CD8-positive, alpha-beta memory T cell (primary cell): ENCODE results near the gene DUSP10. TPM values are rescaled to one million over a fixed set of nuclear protein-coding genes. Genes with fewer than 3 reads are reported as not detected.

Experiments
- CTCF ChIA-PET: fragments of 350-600 bp; sonication (Branson Sonifier 250); formaldehyde crosslinking; loops from one replicate; lab custom pipeline; 2021; ENCODE audit warnings: antibody characterized with exemption; lab: Charles Lee
- POLR2A ChIA-PET: fragments of 350-600 bp; sonication (Branson Sonifier 250); formaldehyde crosslinking; loops from one replicate; lab custom pipeline; 2021; ENCODE audit warnings: antibody characterized with exemption; lab: Charles Lee
- DNase-seq, 5 donors: peaks; one replicate each; pipeline versions ENCODE4 v3.0.0 to v3.0.0-alpha.2; 2020 to 2022; ENCODE audit warnings: mixed read lengths in 1 of 5
- H3K27ac ChIP-seq: one replicate; pipeline ENCODE4 v1.7.0; 2013; ENCODE audit warnings: low read depth, mild to moderate bottlenecking, low read length, moderate library complexity
- H3K27me3 ChIP-seq: 2 replicates; pipeline ENCODE4 v1.7.0; 2013; ENCODE audit warnings: low read length, mild to moderate bottlenecking; ENCODE audit not compliant: insufficient read depth, poor library complexity, severe bottlenecking
- H3K36me3 ChIP-seq: 2 replicates; pipeline ENCODE4 v1.7.0; 2013; ENCODE audit warnings: mild to moderate bottlenecking, low read length, moderate library complexity; ENCODE audit not compliant: insufficient read depth
- H3K4me1 ChIP-seq: 2 replicates; pipeline ENCODE4 v1.7.0; 2013; ENCODE audit warnings: mild to moderate bottlenecking, low read length, moderate library complexity; ENCODE audit not compliant: insufficient read depth
- H3K4me3 ChIP-seq: 2 replicates; pipeline ENCODE4 v1.7.0; 2013; ENCODE audit warnings: mild to moderate bottlenecking, low read length
- H3K9me3 ChIP-seq: 2 replicates; pipeline ENCODE4 v1.7.0; 2013; ENCODE audit warnings: mild to moderate bottlenecking, low read length
- H3K27ac Mint-ChIP-seq, 8 donors: one replicate each; pipeline ENCODE4 v1.8.0; 2020 to 2021; ENCODE audit warnings: mixed read lengths in 8 of 8, mild to moderate bottlenecking in 6 of 8, inconsistent platforms in 3 of 8, moderate library complexity in 3 of 8
- H3K27me3 Mint-ChIP-seq, 2 donors: one replicate each; pipeline ENCODE4 v1.8.0; 2020 to 2021; ENCODE audit warnings: mixed read lengths in 2 of 2, mild to moderate bottlenecking in 1 of 2, moderate library complexity in 1 of 2
- H3K36me3 Mint-ChIP-seq, 3 donors: one replicate each; pipeline ENCODE4 v1.8.0; 2020 to 2021; ENCODE audit warnings: mixed read lengths in 3 of 3, inconsistent platforms in 1 of 3, mild to moderate bottlenecking in 1 of 3
- H3K4me1 Mint-ChIP-seq, 3 donors: one replicate each; pipeline ENCODE4 v1.8.0; 2020 to 2021; ENCODE audit warnings: mixed read lengths in 3 of 3, inconsistent platforms in 1 of 3, mild to moderate bottlenecking in 1 of 3
- H3K4me3 Mint-ChIP-seq, 7 donors: one replicate each; pipeline ENCODE4 v1.8.0; 2020 to 2021; ENCODE audit warnings: mixed read lengths in 7 of 7, mild to moderate bottlenecking in 6 of 7, moderate library complexity in 4 of 7, inconsistent platforms in 2 of 7
- H3K9me3 Mint-ChIP-seq, 5 donors: one replicate each; pipeline ENCODE4 v1.8.0; 2020 to 2022; ENCODE audit warnings: mixed read lengths in 5 of 5, mild to moderate bottlenecking in 3 of 5, moderate library complexity in 2 of 5, inconsistent platforms in 1 of 5
- polyA plus RNA-seq: library from polyadenylated mRNA; unstranded; fragments of 300-500 nt; fragmentation: Illumina TruSeq; gene quantifications from one replicate; pipeline ENCODE4 v1.2.3, GENCODE V29; 2021
- total RNA-seq, 2 experiments: library from RNA; stranded (reverse); gene quantifications; one replicate each; pipeline ENCODE4 v1.2.3, GENCODE V29; 2021

Gene DUSP10
- total and polyA plus RNA-seq, 3 experiments from 2014 or later = 8.0 to 25.4 (median 23.7) TPM

GRCh38 chr1:221695301-221695700, 46.6 kb downstream of the DUSP10 start:
- Mint-ChIP-seq H3K9me3 (peaks cover 0 to 3% (median 0%) of the 10 kb centered on the region in 5 donors), H3K4me1 (peaks cover 12 to 20% (median 13%) of the 10 kb centered on the region in 3 donors), H3K27ac (no peak overlapping the region), H3K27me3 (no peaks in the 10 kb centered on the region), H3K36me3 (peaks cover 0 to 8% (median 0%) of the 10 kb centered on the region in 3 donors), H3K4me3 (no peak overlapping the region)
- POLR2A ChIA-PET = no interaction called here
- CTCF ChIA-PET = no interaction called here
- H3K4me1 ChIP-seq = peaks cover 4% of the 10 kb centered on the region
- no peak overlapping the region for H3K4me3 ChIP-seq
- H3K27ac ChIP-seq = no peak overlapping the region
- DNase-seq = no peak
- H3K27me3 ChIP-seq = no peaks in the 10 kb centered on the region
- no peaks in the 10 kb centered on the region for H3K9me3 ChIP-seq
- no peaks in the 10 kb centered on the region for H3K36me3 ChIP-seq

- H3K4me3 Mint-ChIP-seq = no peak overlapping the region
- POLR2A ChIA-PET = no interaction called here
- no peak overlapping the region for H3K27ac Mint-ChIP-seq
- Histone ChIP-seq H3K9me3 (no peaks in the 10 kb centered on the region), H3K27me3 (no peaks in the 10 kb centered on the region), H3K27ac (no peak overlapping the region), H3K4me3 (no peak overlapping the region), H3K4me1 (peaks cover 4% of the 10 kb centered on the region), H3K36me3 (no peaks in the 10 kb centered on the region)
- no peak for DNase-seq
- H3K4me1 Mint-ChIP-seq = peaks cover 10 to 19% (median 14%) of the 10 kb centered on the region in 3 donors
- H3K27me3 Mint-ChIP-seq = no peaks in the 10 kb centered on the region
- peaks cover 0 to 8% (median 0%) of the 10 kb centered on the region in 3 donors for H3K36me3 Mint-ChIP-seq
- peaks cover 0 to 3% (median 0%) of the 10 kb centered on the region in 5 donors for H3K9me3 Mint-ChIP-seq
- CTCF ChIA-PET = no interaction called here
These were observed 47.8 kb downstream of the DUSP10 start for GRCh38 chr1:221694109-221694508.

- H3K36me3 Mint-ChIP-seq = peaks cover 0 to 8% (median 0%) of the 10 kb centered on the region in 3 donors
- H3K27ac Mint-ChIP-seq = no peak overlapping the region
- no peaks in the 10 kb centered on the region for H3K9me3 ChIP-seq
- POLR2A ChIA-PET = no interaction called here
- DNase-seq = no peak
- no peaks in the 10 kb centered on the region for H3K4me1 ChIP-seq
- H3K4me3 ChIP-seq = no peak overlapping the region
- H3K27me3 Mint-ChIP-seq = no peaks in the 10 kb centered on the region
- H3K4me1 Mint-ChIP-seq = peaks cover 10 to 19% (median 14%) of the 10 kb centered on the region in 3 donors
- no peak overlapping the region for H3K4me3 Mint-ChIP-seq
- H3K27ac ChIP-seq = no peak overlapping the region
- H3K9me3 Mint-ChIP-seq = peaks cover 0 to 3% (median 0%) of the 10 kb centered on the region in 5 donors
- no peaks in the 10 kb centered on the region for H3K36me3 ChIP-seq
- CTCF ChIA-PET = no interaction called here
- H3K27me3 ChIP-seq = no peaks in the 10 kb centered on the region
These were observed 48.8 kb downstream of the DUSP10 start for GRCh38 chr1:221693087-221693486.

- no peak overlapping the region for H3K27ac ChIP-seq
- no peaks in the 10 kb centered on the region for H3K27me3 Mint-ChIP-seq
- peaks cover 9 to 15% (median 14%) of the 10 kb centered on the region in 3 donors for H3K4me1 Mint-ChIP-seq
- ChIA-PET POLR2A (no interaction called here), CTCF (no interaction called here)
- no peak overlapping the region for H3K4me3 ChIP-seq
- H3K4me3 Mint-ChIP-seq = no peak overlapping the region
- H3K9me3 Mint-ChIP-seq = peaks cover 0 to 3% (median 0%) of the 10 kb centered on the region in 5 donors
- H3K36me3 Mint-ChIP-seq = peaks cover 0 to 8% (median 0%) of the 10 kb centered on the region in 3 donors
- no peaks in the 10 kb centered on the region for H3K27me3 ChIP-seq
- DNase-seq = no peak
- H3K9me3 ChIP-seq = no peaks in the 10 kb centered on the region
- no peaks in the 10 kb centered on the region for H3K4me1 ChIP-seq
- no peak overlapping the region for H3K27ac Mint-ChIP-seq
- H3K36me3 ChIP-seq = no peaks in the 10 kb centered on the region
These were observed 49.2 kb downstream of the DUSP10 start for GRCh38 chr1:221692643-221693042.

GRCh38 chr1:221691261-221691660, 50.6 kb downstream of the DUSP10 start:
- CTCF ChIA-PET = no interaction called here

GRCh38 chr1:221690858-221691257, 51.0 kb downstream of the DUSP10 start:
- Mint-ChIP-seq H3K4me1 (peaks cover 9 to 15% (median 14%) of the 10 kb centered on the region in 3 donors), H3K27me3 (no peaks in the 10 kb centered on the region), H3K36me3 (peaks cover 0 to 8% (median 0%) of the 10 kb centered on the region in 3 donors), H3K9me3 (peaks cover 0 to 3% (median 0%) of the 10 kb centered on the region in 5 donors), H3K4me3 (no peak overlapping the region), H3K27ac (no peak overlapping the region)
- Histone ChIP-seq H3K36me3 (no peaks in the 10 kb centered on the region), H3K4me1 (no peaks in the 10 kb centered on the region), H3K9me3 (no peaks in the 10 kb centered on the region), H3K4me3 (no peak overlapping the region), H3K27ac (no peak overlapping the region), H3K27me3 (no peaks in the 10 kb centered on the region)
- POLR2A ChIA-PET = interaction anchor here (1.0 kb wide), 1 partner anchor 22 kb away, joined by 3 read pairs; no protein-coding TSS in a partner anchor
- CTCF ChIA-PET = interaction anchor here (1.2 kb wide), 1 partner anchor 50 kb away, joined by 3 read pairs; no protein-coding TSS in a partner anchor
- no peak for DNase-seq

More at GRCh38 chr1:221691261-221691660, 50.6 kb downstream of the DUSP10 start:
- Mint-ChIP-seq H3K4me3 (no peak overlapping the region), H3K36me3 (peaks cover 0 to 8% (median 0%) of the 10 kb centered on the region in 3 donors), H3K9me3 (peaks cover 0 to 3% (median 0%) of the 10 kb centered on the region in 5 donors), H3K27ac (peak overlapping the region in 1 of 8 donors; percentile 23), H3K4me1 (peaks cover 9 to 15% (median 14%) of the 10 kb centered on the region in 3 donors), H3K27me3 (no peaks in the 10 kb centered on the region)
- Histone ChIP-seq H3K4me3 (no peak overlapping the region), H3K4me1 (no peaks in the 10 kb centered on the region), H3K9me3 (no peaks in the 10 kb centered on the region), H3K36me3 (no peaks in the 10 kb centered on the region), H3K27ac (no peak overlapping the region), H3K27me3 (no peaks in the 10 kb centered on the region)
- no peak for DNase-seq
- POLR2A ChIA-PET = interaction anchor here (1.0 kb wide), 1 partner anchor 21 kb away, joined by 3 read pairs; no protein-coding TSS in a partner anchor

- no peaks in the 10 kb centered on the region for H3K27me3 ChIP-seq
- H3K36me3 ChIP-seq = no peaks in the 10 kb centered on the region
- CTCF ChIA-PET = no interaction called here
- no peak overlapping the region for H3K4me3 ChIP-seq
- POLR2A ChIA-PET = no interaction called here
- H3K9me3 Mint-ChIP-seq = peaks cover 0 to 3% (median 0%) of the 10 kb centered on the region in 5 donors
- H3K4me3 Mint-ChIP-seq = no peak overlapping the region
- H3K36me3 Mint-ChIP-seq = peaks cover 0 to 8% (median 0%) of the 10 kb centered on the region in 3 donors
- H3K27ac Mint-ChIP-seq = peak overlapping the region in 6 of 8 donors; percentile 56 to 83 (median 74)
- H3K27me3 Mint-ChIP-seq = no peaks in the 10 kb centered on the region
- no peaks in the 10 kb centered on the region for H3K9me3 ChIP-seq
- H3K4me1 ChIP-seq = no peaks in the 10 kb centered on the region
- no peak overlapping the region for H3K27ac ChIP-seq
- peak in 2 of 5 donors; percentile 17 to 20 for DNase-seq
- peaks cover 9 to 15% (median 14%) of the 10 kb centered on the region in 3 donors for H3K4me1 Mint-ChIP-seq
These were observed 52.8 kb downstream of the DUSP10 start for GRCh38 chr1:221689138-221689537.

GRCh38 chr1:221688488-221688843, 53.4 kb downstream of the DUSP10 start:
- Mint-ChIP-seq H3K27ac (peak overlapping the region in 5 of 8 donors; percentile 17 to 83 (median 66)), H3K4me3 (no peak overlapping the region), H3K9me3 (peaks cover 0 to under 1% (median 0%) of the 10 kb centered on the region in 5 donors), H3K27me3 (no peaks in the 10 kb centered on the region), H3K36me3 (peaks cover 0 to 5% (median 0%) of the 10 kb centered on the region in 3 donors), H3K4me1 (peaks cover 9 to 15% (median 14%) of the 10 kb centered on the region in 3 donors)
- DNase-seq = no peak
- H3K27ac ChIP-seq = no peak overlapping the region
- no peaks in the 10 kb centered on the region for H3K9me3 ChIP-seq
- CTCF ChIA-PET = interaction anchor here (1.0 kb wide), 1 partner anchor 37 kb away, joined by 3 read pairs; no protein-coding TSS in a partner anchor
- H3K27me3 ChIP-seq = no peaks in the 10 kb centered on the region
- no peak overlapping the region for H3K4me3 ChIP-seq
- no peaks in the 10 kb centered on the region for H3K36me3 ChIP-seq
- POLR2A ChIA-PET = interaction anchor here (1.0 kb wide), 1 partner anchor 27 kb away, joined by 3 read pairs; no protein-coding TSS in a partner anchor
- no peaks in the 10 kb centered on the region for H3K4me1 ChIP-seq
